C4-2B (cell line): ENCODE results near the gene SUCO.

Experiments
- ZFX ChIP-seq: fragments of 450-650 bp; IDR thresholded peaks from 2 replicates; pipeline ENCODE4 v1.6.1; 2017
- TF ChIP-seq, protein P1 (sequence below): fragments of 450-650 bp; conservative IDR thresholded peaks from 2 replicates; pipeline ENCODE4 v1.5.1; 2017; ENCODE audit warnings: mild to moderate bottlenecking

DNA sequence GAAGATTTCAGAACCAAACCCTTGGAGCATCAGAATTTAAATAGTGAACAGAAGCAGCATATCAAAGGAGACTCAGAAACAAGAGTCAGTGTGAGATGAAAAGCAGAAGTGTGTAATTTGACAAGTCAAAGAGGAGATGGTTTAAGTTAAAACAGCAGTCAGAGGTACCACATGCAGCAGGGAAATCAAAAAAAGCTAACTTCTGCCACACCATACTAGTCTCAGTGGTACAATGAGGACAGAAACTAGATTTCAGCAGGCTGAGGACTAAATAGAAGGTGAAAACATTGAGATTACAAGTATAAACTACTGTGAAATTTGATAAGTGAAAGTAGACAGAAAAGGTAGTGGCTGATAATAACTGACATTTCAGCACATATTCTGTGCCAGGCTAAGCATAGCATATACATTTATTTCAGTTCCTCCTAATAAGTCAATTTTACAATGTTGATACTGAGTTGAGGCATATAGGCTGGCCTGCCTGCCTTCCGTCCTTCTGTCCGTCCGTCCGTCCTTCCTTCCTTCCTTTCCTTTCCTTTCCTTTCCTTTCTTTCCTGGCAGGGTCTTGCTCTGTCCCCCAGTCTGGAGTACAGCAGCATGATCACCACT lies 12.6 kb downstream of the SUCO start:
- TF ChIP-seq, protein P1, sequence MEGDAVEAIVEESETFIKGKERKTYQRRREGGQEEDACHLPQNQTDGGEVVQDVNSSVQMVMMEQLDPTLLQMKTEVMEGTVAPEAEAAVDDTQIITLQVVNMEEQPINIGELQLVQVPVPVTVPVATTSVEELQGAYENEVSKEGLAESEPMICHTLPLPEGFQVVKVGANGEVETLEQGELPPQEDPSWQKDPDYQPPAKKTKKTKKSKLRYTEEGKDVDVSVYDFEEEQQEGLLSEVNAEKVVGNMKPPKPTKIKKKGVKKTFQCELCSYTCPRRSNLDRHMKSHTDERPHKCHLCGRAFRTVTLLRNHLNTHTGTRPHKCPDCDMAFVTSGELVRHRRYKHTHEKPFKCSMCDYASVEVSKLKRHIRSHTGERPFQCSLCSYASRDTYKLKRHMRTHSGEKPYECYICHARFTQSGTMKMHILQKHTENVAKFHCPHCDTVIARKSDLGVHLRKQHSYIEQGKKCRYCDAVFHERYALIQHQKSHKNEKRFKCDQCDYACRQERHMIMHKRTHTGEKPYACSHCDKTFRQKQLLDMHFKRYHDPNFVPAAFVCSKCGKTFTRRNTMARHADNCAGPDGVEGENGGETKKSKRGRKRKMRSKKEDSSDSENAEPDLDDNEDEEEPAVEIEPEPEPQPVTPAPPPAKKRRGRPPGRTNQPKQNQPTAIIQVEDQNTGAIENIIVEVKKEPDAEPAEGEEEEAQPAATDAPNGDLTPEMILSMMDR = no peak
- TF ChIP-seq ZFX = no peak
